Measurements from ENCODE around the gene AKT2.
"Not testable (repeated sequence)": the region's sequence is repeated elsewhere in the genome, so short reads cannot be mapped to it uniquely, and the experiment has no call there.

The AKT2 gene

DNA sequence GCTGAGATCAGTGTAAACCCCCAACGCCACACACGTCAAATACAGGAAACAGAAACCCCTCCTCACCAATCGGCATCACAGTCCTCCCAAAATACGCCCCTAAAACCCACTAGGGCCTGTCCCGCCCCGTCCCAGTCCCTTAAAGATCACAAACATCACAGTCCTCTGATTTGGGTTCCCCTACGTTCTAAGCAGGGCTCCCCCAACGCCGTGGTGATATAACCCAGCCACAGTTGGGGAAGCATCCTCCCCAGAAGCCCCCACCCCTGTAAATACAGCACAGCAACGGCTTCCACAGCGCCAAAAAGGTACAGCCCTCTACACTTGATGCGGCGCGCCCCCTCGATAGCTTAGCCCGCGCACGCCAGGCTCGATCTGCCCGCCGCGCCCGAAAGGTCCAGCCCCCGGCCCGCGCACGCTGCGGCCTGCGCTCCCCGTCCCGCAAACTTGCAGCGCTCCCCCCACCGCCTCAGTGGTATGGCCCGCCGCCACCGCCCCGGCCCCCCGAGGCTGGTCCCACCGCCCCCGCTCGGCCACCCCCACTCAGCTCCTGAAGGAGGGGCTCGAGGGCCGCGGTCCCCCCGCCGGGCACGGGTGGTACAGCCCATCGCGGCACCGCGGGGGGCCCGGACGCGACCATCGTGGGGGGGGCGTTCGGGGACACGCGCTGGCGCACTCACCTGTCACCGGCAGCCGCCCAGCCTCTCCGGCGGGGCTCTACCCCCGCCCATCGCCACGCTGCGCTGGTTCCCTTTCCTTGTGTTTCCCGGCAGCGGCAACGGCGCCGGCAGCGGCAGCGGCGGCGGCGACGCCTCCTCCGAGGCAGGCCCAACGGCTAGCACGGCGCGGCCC lies at the start of gene AKT2:
TSS of gene AKT2 (minus strand) at position 845 of the 852 bp plus-strand sequence. CDS start 20,078 bp downstream, outside the sequence.
- TF ChIP-seq, protein P1, sequence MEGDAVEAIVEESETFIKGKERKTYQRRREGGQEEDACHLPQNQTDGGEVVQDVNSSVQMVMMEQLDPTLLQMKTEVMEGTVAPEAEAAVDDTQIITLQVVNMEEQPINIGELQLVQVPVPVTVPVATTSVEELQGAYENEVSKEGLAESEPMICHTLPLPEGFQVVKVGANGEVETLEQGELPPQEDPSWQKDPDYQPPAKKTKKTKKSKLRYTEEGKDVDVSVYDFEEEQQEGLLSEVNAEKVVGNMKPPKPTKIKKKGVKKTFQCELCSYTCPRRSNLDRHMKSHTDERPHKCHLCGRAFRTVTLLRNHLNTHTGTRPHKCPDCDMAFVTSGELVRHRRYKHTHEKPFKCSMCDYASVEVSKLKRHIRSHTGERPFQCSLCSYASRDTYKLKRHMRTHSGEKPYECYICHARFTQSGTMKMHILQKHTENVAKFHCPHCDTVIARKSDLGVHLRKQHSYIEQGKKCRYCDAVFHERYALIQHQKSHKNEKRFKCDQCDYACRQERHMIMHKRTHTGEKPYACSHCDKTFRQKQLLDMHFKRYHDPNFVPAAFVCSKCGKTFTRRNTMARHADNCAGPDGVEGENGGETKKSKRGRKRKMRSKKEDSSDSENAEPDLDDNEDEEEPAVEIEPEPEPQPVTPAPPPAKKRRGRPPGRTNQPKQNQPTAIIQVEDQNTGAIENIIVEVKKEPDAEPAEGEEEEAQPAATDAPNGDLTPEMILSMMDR (IDR thresholded peaks at IDR 0.05; ENCODE audit: borderline replicate concordance, insufficient read depth, low read depth, low read length), result no peak
- H3K4me3 ChIP-seq (ENCODE audit: low read depth, low read length), result peak within 1 kb of the TSS; percentile 98

DNA sequence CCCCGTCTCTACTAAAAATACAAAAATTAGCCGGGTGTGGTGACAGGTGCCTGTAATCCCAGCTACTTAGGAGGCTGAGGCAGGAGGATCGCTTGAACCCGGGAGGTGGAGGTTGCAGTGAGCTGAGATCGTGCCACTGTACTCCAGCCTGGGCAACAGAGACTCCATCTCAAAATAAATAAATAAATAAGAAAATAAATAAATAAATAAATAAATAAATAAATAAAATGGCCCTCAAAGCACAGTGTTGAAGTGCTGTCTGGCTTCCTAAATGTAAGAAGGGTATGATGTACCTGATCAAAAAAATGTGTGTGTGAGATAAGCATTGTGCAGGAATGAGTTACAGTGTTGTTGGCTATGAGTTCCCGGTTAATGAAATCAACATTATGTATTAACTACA lies 47.9 kb upstream of the AKT2 start:
- H3K4me3 ChIP-seq (ENCODE audit: low read depth, low read length), result not testable (repeated sequence)

DNA sequence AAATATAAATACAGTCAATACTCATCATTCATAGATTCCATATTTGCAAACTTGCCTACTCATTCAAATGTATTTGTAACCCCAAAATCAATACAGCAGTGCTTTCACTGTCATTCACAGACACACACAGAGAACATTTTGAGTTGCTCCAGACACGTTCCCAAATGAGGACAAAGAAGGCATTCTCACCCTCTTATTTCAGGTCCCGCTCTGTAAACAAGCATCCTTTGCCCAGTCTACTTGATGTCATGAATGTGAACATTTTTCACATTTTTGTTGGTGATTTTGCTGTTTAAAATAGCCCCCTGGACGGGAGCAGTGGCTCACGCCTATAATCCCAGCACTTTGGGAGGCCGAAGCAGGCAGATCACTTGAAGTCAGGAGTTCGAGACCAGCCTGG lies 47.5 kb upstream of the AKT2 start:
- no peak overlapping the region for H3K4me3 ChIP-seq (ENCODE audit: low read depth, low read length)
- TF ChIP-seq, protein P1 (IDR thresholded peaks at IDR 0.05; ENCODE audit: borderline replicate concordance, insufficient read depth, low read depth, low read length), result no peak

DNA sequence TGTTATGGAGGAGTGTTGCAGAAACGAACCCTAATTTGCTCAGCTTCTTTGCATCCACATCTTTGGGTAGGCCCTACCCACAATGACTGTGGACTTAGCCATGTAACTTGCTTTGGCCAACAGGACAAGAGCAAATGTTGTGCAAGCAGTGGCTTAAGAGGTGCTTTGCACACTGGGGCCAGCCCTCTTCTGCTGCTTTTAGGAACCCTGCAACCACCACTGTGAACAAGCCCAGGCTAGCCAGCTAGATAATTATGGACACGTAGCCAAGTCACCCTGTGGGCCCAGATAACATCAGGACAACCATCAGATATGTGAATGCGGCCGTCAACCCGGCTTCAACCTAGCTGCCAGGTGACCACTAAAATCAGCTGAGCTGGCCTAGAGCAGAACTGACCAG lies 45.9 kb upstream of the AKT2 start:
- TF ChIP-seq, protein P1 (IDR thresholded peaks at IDR 0.05; ENCODE audit: borderline replicate concordance, insufficient read depth, low read depth, low read length), result no peak
- H3K4me3 ChIP-seq (ENCODE audit: low read depth, low read length), result no peak overlapping the region

DNA sequence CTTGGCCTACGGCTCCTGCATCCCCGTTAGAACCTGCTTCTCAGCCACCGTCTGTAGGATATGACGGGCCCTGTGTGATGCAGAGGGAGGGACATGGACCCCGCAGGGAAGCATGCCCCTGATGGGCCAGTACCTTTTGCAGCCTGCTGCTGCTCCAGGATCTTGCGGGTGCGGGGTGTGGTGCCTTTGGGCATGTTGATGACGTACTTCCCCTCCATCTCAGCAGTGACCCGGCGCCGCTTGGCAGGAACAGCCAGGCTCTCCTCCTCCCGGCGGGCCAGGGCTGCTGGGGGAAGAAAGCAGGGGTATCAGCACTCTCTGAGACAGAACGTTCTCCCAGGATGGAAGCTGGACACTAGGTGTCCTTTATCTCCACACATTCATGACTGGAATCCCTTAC lies 41.1 kb upstream of the AKT2 start:
- H3K4me3 ChIP-seq (ENCODE audit: low read depth, low read length), result no peak overlapping the region
- TF ChIP-seq, protein P1 (IDR thresholded peaks at IDR 0.05; ENCODE audit: borderline replicate concordance, insufficient read depth, low read depth, low read length), result no peak

DNA sequence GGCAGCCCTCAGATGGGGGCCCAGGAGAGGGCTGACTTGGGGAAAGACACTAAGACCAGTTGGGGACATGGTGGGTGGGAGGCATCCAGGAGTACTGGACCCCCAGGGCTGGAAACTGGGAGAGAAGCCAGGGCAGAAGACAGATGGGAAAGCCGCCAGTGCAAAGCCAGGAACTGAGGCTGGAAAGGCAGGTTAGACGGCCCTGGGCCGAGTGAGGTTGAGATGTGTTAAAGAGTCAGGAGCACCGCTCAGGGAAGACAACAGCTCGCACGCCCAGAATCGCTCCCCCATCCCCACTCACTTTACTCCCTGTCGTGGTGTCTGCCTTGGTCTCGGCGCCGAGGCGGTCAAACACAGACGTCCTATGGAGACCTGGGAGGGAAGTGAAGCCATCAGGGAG lies 38.6 kb upstream of the AKT2 start:
- H3K4me3 ChIP-seq (ENCODE audit: low read depth, low read length), result no peak overlapping the region
- TF ChIP-seq, protein P1 (IDR thresholded peaks at IDR 0.05; ENCODE audit: borderline replicate concordance, insufficient read depth, low read depth, low read length), result no peak

DNA sequence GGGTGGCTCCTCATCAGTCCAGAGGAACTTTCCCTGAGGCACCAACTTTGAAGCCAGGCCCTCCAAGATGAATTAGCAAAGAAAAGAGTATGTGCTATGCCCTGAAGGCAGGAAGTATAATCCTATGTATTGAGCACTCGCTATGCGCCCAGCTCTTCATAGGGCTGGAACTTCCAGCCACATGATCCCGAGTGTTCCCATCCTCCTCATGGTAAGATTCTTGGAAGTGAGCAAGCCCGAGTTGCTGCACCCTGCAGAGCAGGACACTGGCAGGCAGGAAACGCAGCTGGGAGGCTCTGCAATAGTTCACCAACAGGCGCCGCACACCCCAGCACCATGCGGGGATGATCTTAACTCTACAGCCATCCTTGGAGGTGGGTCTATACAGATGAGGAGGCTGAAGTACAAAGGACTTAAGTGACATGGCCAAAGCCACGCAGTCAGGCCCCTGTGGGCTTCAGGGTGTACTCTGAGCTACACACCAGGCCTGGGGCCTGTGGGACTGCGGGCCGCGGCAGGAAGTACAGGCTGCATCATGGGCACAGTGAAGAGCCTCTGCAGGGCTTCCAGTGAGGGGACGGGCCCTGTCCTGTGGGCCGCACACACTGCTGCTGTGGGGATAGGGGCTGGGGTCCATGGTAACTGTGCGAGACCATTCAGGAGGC lies 37.9 kb upstream of the AKT2 start:
- no peak overlapping the region for H3K4me3 ChIP-seq (ENCODE audit: low read depth, low read length)
- TF ChIP-seq, protein P1 (IDR thresholded peaks at IDR 0.05; ENCODE audit: borderline replicate concordance, insufficient read depth, low read depth, low read length), result no peak
